Osteoblast (primary cell): ENCODE results near the gene NHSL2. TPM values are rescaled to one million over a fixed set of nuclear protein-coding genes. Genes with fewer than 3 reads are reported as not detected.
A peak's percentile ranks its signal among the peaks of the same experiment; 100 is the strongest.

ENCODE experiments used
- DNase-seq: peaks from one replicate; pipeline ENCODE4 v3.0.0; 2011; ENCODE audit warnings: low spot score, mixed read lengths; ENCODE audit not compliant: insufficient read length; ENCODE audit errors: missing footprints
- H2AFZ ChIP-seq: 2 replicates; pipeline ENCODE4 v1.6.0; 2011; ENCODE audit warnings: mild to moderate bottlenecking, low read length
- H3K27ac ChIP-seq: 2 replicates; pipeline ENCODE4 v1.5.1; 2011; ENCODE audit warnings: mild to moderate bottlenecking, low read depth, low read length, moderate library complexity
- H3K27me3 ChIP-seq: 2 replicates; pipeline ENCODE4 v1.6.0; 2012; ENCODE audit warnings: mild to moderate bottlenecking, control low read depth, inconsistent platforms, low read length, moderate library complexity; ENCODE audit not compliant: insufficient read depth
- H3K36me3 ChIP-seq: 2 replicates; pipeline ENCODE4 v1.5.1; 2011; ENCODE audit warnings: mild to moderate bottlenecking, low read length, control low read depth, moderate library complexity; ENCODE audit not compliant: insufficient read depth
- H3K4me1 ChIP-seq: 2 replicates; pipeline ENCODE4 v1.5.1; 2011; ENCODE audit warnings: mild to moderate bottlenecking, low read length, control low read depth, moderate library complexity; ENCODE audit not compliant: insufficient read depth
- H3K4me2 ChIP-seq: 2 replicates; pipeline ENCODE4 v1.6.0; 2011; ENCODE audit warnings: mild to moderate bottlenecking, low read length; ENCODE audit not compliant: insufficient read depth
- H3K4me3 ChIP-seq: fragments of 200-600 bp; sonication (generic); 3 replicates; pipeline ENCODE4 v1.5.1; 2012; ENCODE audit warnings: mild to moderate bottlenecking, low read length, inconsistent platforms; ENCODE audit not compliant: insufficient read depth
- H3K79me2 ChIP-seq: 2 replicates; pipeline ENCODE4 v1.6.0; 2012; ENCODE audit warnings: mild to moderate bottlenecking, low read length, control low read depth, inconsistent platforms; ENCODE audit not compliant: insufficient read depth
- H3K9me3 ChIP-seq: 2 replicates; pipeline ENCODE4 v1.5.1; 2011; ENCODE audit warnings: low read depth, low read length, control low read depth
- H4K20me1 ChIP-seq: 2 replicates; pipeline ENCODE4 v1.6.0; 2012; ENCODE audit warnings: mild to moderate bottlenecking, low read length, control low read depth; ENCODE audit not compliant: insufficient read depth
- CTCF ChIP-seq: IDR thresholded peaks from 2 replicates; pipeline ENCODE4 v1.5.1; 2011; ENCODE audit warnings: mild to moderate bottlenecking, low read depth, low read length, moderate library complexity; ENCODE audit errors: extremely low read depth
- total RNA-seq: library from RNA; depleted of rRNA; stranded (reverse); fragments of >200 nt; gene quantifications from 2 replicates; pipeline ENCODE4 v1.2.3, GENCODE V29; 2012

Gene NHSL2
- total RNA-seq, 1 donor = 1.1 TPM

GRCh38 chrX:71994601-71995000 lies 84.0 kb downstream of the NHSL2 start:
- peaks cover 5% of the 10 kb centered on the region for H3K9me3 ChIP-seq
- H3K79me2 ChIP-seq = no peaks in the 10 kb centered on the region
- H3K4me3 ChIP-seq = no peak overlapping the region
- H4K20me1 ChIP-seq = no peaks in the 10 kb centered on the region
- H3K27me3 ChIP-seq = peaks cover 15% of the 10 kb centered on the region
- H3K36me3 ChIP-seq = no peaks in the 10 kb centered on the region
- H3K4me1 ChIP-seq = peaks cover 4% of the 10 kb centered on the region
- H2AFZ ChIP-seq = no peak overlapping the region
- H3K27ac ChIP-seq = no peak overlapping the region
- no peak for TF ChIP-seq CTCF
- no peak for DNase-seq
- no peak overlapping the region for H3K4me2 ChIP-seq

DNA sequence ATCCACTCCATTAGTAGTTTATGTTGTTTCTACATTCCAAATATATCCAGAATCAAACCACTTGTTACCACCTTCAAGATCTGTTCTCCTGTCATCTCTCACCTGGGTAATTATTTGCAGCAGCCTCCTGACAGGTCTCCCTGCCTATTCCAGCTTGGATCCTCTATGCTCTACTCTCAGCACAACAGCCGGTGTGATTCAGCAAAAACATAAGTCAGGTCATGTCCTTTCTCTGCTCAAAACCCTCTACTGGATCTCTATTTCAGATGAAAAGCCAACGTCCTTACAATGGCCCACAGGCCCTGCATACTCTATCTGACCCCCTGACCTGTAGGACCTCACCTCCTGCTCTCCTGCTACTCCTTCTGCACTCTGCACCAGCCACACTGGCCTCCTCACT lies 84.5 kb downstream of the NHSL2 start:
- H3K36me3 ChIP-seq = no peaks in the 10 kb centered on the region
- no peaks in the 10 kb centered on the region for H4K20me1 ChIP-seq
- DNase-seq = no peak
- H3K9me3 ChIP-seq = peaks cover 2% of the 10 kb centered on the region
- no peak overlapping the region for H3K4me2 ChIP-seq
- peaks cover 18% of the 10 kb centered on the region for H3K27me3 ChIP-seq
- no peak overlapping the region for H2AFZ ChIP-seq
- H3K4me1 ChIP-seq = peaks cover 4% of the 10 kb centered on the region
- H3K79me2 ChIP-seq = no peaks in the 10 kb centered on the region
- H3K27ac ChIP-seq = no peak overlapping the region
- no peak for TF ChIP-seq CTCF
- no peak overlapping the region for H3K4me3 ChIP-seq

- Histone ChIP-seq H3K4me2 (no peak overlapping the region), H3K4me3 (no peak overlapping the region), H3K79me2 (no peaks in the 10 kb centered on the region), H4K20me1 (no peaks in the 10 kb centered on the region), H3K27me3 (peaks cover 27% of the 10 kb centered on the region), H3K4me1 (peaks cover 4% of the 10 kb centered on the region), H3K36me3 (no peaks in the 10 kb centered on the region), H3K9me3 (no peaks in the 10 kb centered on the region), H2AFZ (no peak overlapping the region), H3K27ac (no peak overlapping the region)
- no peak for DNase-seq
- TF ChIP-seq CTCF = no peak
These were observed 85.5 kb downstream of the NHSL2 start for GRCh38 chrX:71996136-71996535.

GRCh38 chrX:71996826-71997225 lies 86.2 kb downstream of the NHSL2 start:
- H3K36me3 ChIP-seq = no peaks in the 10 kb centered on the region
- H3K27ac ChIP-seq = peak overlapping the region; percentile 21
- no peak overlapping the region for H3K4me3 ChIP-seq
- no peaks in the 10 kb centered on the region for H3K79me2 ChIP-seq
- no peak overlapping the region for H3K4me2 ChIP-seq
- H3K9me3 ChIP-seq = no peaks in the 10 kb centered on the region
- H3K4me1 ChIP-seq = peaks cover 4% of the 10 kb centered on the region
- no peak for DNase-seq
- no peak for TF ChIP-seq CTCF
- H4K20me1 ChIP-seq = no peaks in the 10 kb centered on the region
- H2AFZ ChIP-seq = no peak overlapping the region
- peaks cover 26% of the 10 kb centered on the region for H3K27me3 ChIP-seq
